ENCODE results near the gene MED27.

DNA sequence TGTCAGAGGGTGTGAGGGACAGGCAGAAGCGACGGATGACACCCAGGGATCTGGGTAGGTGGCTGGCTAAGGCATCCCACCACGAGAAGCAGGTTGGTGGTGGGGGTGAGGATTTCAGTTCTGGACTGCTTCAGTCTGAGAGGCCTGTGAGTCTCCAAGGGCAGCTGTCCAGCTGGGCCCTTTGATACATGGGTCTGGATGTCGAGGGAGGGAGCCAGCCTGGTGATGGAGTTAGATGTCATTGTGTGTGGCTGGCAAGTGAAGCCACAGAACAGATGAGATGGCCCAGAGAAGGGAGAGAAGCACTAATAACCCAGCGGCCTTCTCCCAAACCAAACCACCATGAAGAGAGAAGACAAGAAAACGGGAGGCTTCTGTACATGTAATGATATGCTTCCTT, 11.1 kb downstream of the MED27 start:
- no peak for TF ChIP-seq EZH2 (IDR thresholded peaks at IDR 0.05; ENCODE audit: insufficient read depth, poor library complexity, severe bottlenecking)
- no peak for TF ChIP-seq EZH2phosphoT487 (IDR thresholded peaks at IDR 0.05; ENCODE audit: insufficient read depth, low read depth)
